ACHN (cell line): ENCODE data around the gene RABGGTA.
"Not testable (repeated sequence)": the region's sequence is repeated elsewhere in the genome, so short reads cannot be mapped to it uniquely, and the experiment has no call there.

Source experiments
- DNase-seq: peaks from one replicate; pipeline ENCODE4 v3.0.0-alpha.2; 2015
- in situ Hi-C: cut with HindIII; loops from 2 replicates; pipeline ENCODE4 v1.10.0; 2017; ENCODE audit warnings: low sequenced_read_pairs, low pct_ligation_motif_present, low pct_unique_long_range_greater_than_20kb

The RABGGTA gene

GRCh38 chr14:24234095-24235005, 37.0 kb downstream of the RABGGTA start:
- DNase-seq, result no peak
- in situ Hi-C loops, result no loop called here

- no peak for DNase-seq
- in situ Hi-C loops, result no loop called here
Observed at GRCh38 chr14:24233538-24233866, 37.9 kb downstream of the RABGGTA start.

GRCh38 chr14:24232645-24233537, 38.5 kb downstream of the RABGGTA start, which contains the start of gene GMPR2:
GMPR2 (plus strand) TSS chr14:24232929; CDS start chr14:24233254, 325 bp downstream.
- no peak for DNase-seq
- in situ Hi-C loops, result no loop called here

- peak; percentile 85 for DNase-seq
- in situ Hi-C loops, result no loop called here
Observed at GRCh38 chr14:24232121-24232644, 39.2 kb downstream of the RABGGTA start, which contains the start of gene NEDD8. NEDD8 (minus strand) TSS chr14:24232367; CDS start chr14:24232267, 100 bp downstream.

GRCh38 chr14:24231263-24232120, 39.9 kb downstream of the RABGGTA start:
- no peak for DNase-seq
- in situ Hi-C loops, result no loop called here

GRCh38 chr14:24228902-24229301, 42.5 kb downstream of the RABGGTA start:
- no peak for DNase-seq
- in situ Hi-C loops, result no loop called here

GRCh38 chr14:24226473-24226872, 44.9 kb downstream of the RABGGTA start:
- in situ Hi-C loops, result no loop called here
- DNase-seq, result no peak

- no peak for DNase-seq
- in situ Hi-C loops, result no loop called here
Observed at GRCh38 chr14:24224618-24225071, 46.8 kb downstream of the RABGGTA start.

- DNase-seq, in situ Hi-C loops: not testable (repeated sequence)
Observed at GRCh38 chr14:24222987-24223386, 48.4 kb downstream of the RABGGTA start.

- in situ Hi-C loops, result no loop called here
- no peak for DNase-seq
Observed at GRCh38 chr14:24219521-24219920, 51.9 kb downstream of the RABGGTA start.

GRCh38 chr14:24219080-24219479, 52.3 kb downstream of the RABGGTA start:
- in situ Hi-C loops, result no loop called here

GRCh38 chr14:24216876-24217275, 54.5 kb downstream of the RABGGTA start:
- in situ Hi-C loops, DNase-seq: not testable (repeated sequence)

More at GRCh38 chr14:24219080-24219479, 52.3 kb downstream of the RABGGTA start:
- DNase-seq, result no peak

GRCh38 chr14:24216345-24216699, 55.1 kb downstream of the RABGGTA start:
- in situ Hi-C loops, result no loop called here
- no peak for DNase-seq
